Endodermal cell (in vitro differentiated cells): ENCODE results near the gene PELI1. TPM values are rescaled to one million over a fixed set of nuclear protein-coding genes. Genes with fewer than 3 reads are reported as not detected.

Source experiments
- DNase-seq: peaks from one replicate; pipeline ENCODE4 v3.0.0-alpha.2; 2017
- H3K27ac ChIP-seq: 2 replicates; pipeline ENCODE4 v1.5.1; 2013; ENCODE audit warnings: mild to moderate bottlenecking, low read depth, low read length, moderate library complexity
- H3K27me3 ChIP-seq: 2 replicates; pipeline ENCODE4 v1.6.1; 2013; ENCODE audit warnings: mild to moderate bottlenecking, low read length, moderate library complexity; ENCODE audit not compliant: insufficient read depth, control insufficient read depth, poor library complexity, severe bottlenecking
- H3K36me3 ChIP-seq: 2 replicates; pipeline ENCODE4 v1.7.0; 2013; ENCODE audit warnings: mild to moderate bottlenecking, low read length, moderate library complexity; ENCODE audit not compliant: control insufficient read depth, insufficient read depth
- H3K4me1 ChIP-seq: one replicate; pipeline ENCODE4 v1.7.0; 2013; ENCODE audit warnings: low read length; ENCODE audit not compliant: control insufficient read depth, insufficient read depth
- H3K4me3 ChIP-seq: 2 replicates; pipeline ENCODE4 v1.5.1; 2013; ENCODE audit warnings: mild to moderate bottlenecking, low read length, moderate library complexity
- H3K9ac ChIP-seq: 2 replicates; pipeline ENCODE4 v1.6.1; 2013; ENCODE audit warnings: mild to moderate bottlenecking, low read length, moderate library complexity; ENCODE audit not compliant: poor library complexity, severe bottlenecking; ENCODE audit errors: extremely low read depth
- H3K9me3 ChIP-seq: 2 replicates; pipeline ENCODE4 v1.6.1; 2013; ENCODE audit warnings: mild to moderate bottlenecking, low read length, moderate library complexity; ENCODE audit not compliant: control insufficient read depth
- H3K27ac Mint-ChIP-seq: 2 replicates; pipeline ENCODE4 v1.8.0; 2020; ENCODE audit warnings: mixed read lengths
- H3K27me3 Mint-ChIP-seq: 2 replicates; pipeline ENCODE4 v1.8.0; 2021; ENCODE audit warnings: mild to moderate bottlenecking, mixed read lengths; ENCODE audit not compliant: insufficient read depth
- H3K36me3 Mint-ChIP-seq: 2 replicates; pipeline ENCODE4 v1.8.0; 2020; ENCODE audit warnings: low read depth, mixed read lengths
- H3K4me1 Mint-ChIP-seq: 2 replicates; pipeline ENCODE4 v1.8.0; 2020; ENCODE audit warnings: mixed read lengths
- H3K4me3 Mint-ChIP-seq: 2 replicates; pipeline ENCODE4 v1.8.0; 2020; ENCODE audit warnings: mild to moderate bottlenecking, moderate library complexity, mixed read lengths
- H3K9me3 Mint-ChIP-seq: 2 replicates; pipeline ENCODE4 v1.8.0; 2020; ENCODE audit warnings: mild to moderate bottlenecking, mixed read lengths
- whole genome bisulfite sequencing, 2 experiments: methylation state at CpG; one replicate each; pipeline versions ENCODE4 v1.1.5 to v1.1.7; 2013; ENCODE audit warnings: missing lambda C conversion rate in 2 of 2, mixed read lengths in 1 of 2; ENCODE audit not compliant: insufficient coverage in 1 of 2, insufficient read length in 1 of 2; 5-methylcytosine and 5-hydroxymethylcytosine counted together
- total RNA-seq, 2 donors: library from RNA; stranded (reverse); fragmentation: NEBNext Ultra II Directional in 1 of 2; extraction: Animal tissue kit (Norgen Biotek cat#: 25700) in 1 of 2; gene quantifications; 2 replicates in 1 of 2; 3 replicates in 1 of 2; pipeline ENCODE4 v1.2.1, GENCODE V29; 2021
- TF ChIP-seq, protein P1 (sequence below): fragments of 200-600 bp; sonication (generic); conservative IDR thresholded peaks from 2 replicates; pipeline ENCODE4 v1.5.0; 2021; ENCODE audit warnings: antibody characterized with exemption, mild to moderate bottlenecking

Gene PELI1
- total RNA-seq, 2 donors from 2014 or later = 178 to 184 TPM

DNA sequence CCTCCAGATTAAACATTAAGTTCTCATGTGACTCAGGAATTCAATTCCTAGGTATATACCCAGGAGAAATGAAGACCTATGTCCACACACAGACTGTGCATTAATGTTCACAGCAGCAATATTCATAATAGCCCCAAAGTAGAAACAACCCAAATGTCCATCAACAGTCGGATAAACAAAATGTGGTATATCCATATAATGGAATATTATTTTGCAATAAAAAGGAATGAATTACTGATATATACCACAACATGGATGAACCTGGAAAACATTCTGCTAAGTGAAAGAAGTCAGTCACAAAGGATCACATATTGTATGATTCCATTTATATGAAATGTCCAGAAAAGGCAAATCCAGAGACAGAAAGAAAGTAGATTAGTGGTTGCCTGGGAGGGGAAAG, 20.5 kb downstream of the PELI1 start:
- Histone ChIP-seq H3K27ac (no peak overlapping the region), H3K4me1 (no peaks in the 10 kb centered on the region), H3K27me3 (no peaks in the 10 kb centered on the region), H3K36me3 (peaks cover 22% of the 10 kb centered on the region), H3K9ac (no peak overlapping the region), H3K4me3 (no peak overlapping the region), H3K9me3 (no peaks in the 10 kb centered on the region)
- Mint-ChIP-seq H3K4me3 (no peak overlapping the region), H3K9me3 (no peaks in the 10 kb centered on the region), H3K27me3 (no peaks in the 10 kb centered on the region), H3K27ac (no peak overlapping the region), H3K4me1 (peaks cover 20% of the 10 kb centered on the region), H3K36me3 (peaks cover 35% of the 10 kb centered on the region)
- DNase-seq = no peak
- 100% methylated on average over 1 of the region's 1 CpG; no CpG with 5 or more reads in 1 of the 2 experiments for WGBS, 2 experiments
- TF ChIP-seq, protein P1, sequence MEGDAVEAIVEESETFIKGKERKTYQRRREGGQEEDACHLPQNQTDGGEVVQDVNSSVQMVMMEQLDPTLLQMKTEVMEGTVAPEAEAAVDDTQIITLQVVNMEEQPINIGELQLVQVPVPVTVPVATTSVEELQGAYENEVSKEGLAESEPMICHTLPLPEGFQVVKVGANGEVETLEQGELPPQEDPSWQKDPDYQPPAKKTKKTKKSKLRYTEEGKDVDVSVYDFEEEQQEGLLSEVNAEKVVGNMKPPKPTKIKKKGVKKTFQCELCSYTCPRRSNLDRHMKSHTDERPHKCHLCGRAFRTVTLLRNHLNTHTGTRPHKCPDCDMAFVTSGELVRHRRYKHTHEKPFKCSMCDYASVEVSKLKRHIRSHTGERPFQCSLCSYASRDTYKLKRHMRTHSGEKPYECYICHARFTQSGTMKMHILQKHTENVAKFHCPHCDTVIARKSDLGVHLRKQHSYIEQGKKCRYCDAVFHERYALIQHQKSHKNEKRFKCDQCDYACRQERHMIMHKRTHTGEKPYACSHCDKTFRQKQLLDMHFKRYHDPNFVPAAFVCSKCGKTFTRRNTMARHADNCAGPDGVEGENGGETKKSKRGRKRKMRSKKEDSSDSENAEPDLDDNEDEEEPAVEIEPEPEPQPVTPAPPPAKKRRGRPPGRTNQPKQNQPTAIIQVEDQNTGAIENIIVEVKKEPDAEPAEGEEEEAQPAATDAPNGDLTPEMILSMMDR = no peak

DNA sequence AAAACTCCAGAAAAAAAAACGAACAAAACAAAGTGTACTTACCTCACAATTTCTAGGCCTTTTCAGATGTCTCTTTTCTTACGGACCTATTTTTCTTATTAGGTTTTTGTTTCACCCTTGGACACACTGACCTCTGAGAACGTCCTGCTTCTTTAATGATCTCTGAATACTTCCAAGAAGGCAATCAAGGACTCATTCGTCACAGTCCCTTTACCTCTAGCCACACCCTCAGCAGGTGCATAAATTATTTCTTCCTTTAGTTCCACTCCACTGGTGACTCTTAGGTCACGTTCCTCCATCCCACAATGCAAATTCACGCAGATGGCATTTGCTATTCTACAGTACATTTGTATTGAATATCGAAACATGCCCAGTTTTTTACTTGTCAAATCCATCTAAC, 21.9 kb downstream of the PELI1 start:
- no peak overlapping the region for H3K9ac ChIP-seq
- Mint-ChIP-seq H3K27me3 (no peaks in the 10 kb centered on the region), H3K4me3 (no peak overlapping the region), H3K9me3 (no peaks in the 10 kb centered on the region), H3K27ac (no peak overlapping the region), H3K36me3 (peaks cover 29% of the 10 kb centered on the region), H3K4me1 (peaks cover 14% of the 10 kb centered on the region)
- DNase-seq = no peak
- H3K27ac ChIP-seq = no peak overlapping the region
- H3K4me1 ChIP-seq = no peaks in the 10 kb centered on the region
- H3K9me3 ChIP-seq = no peaks in the 10 kb centered on the region
- TF ChIP-seq, protein P1 = no peak
- H3K36me3 ChIP-seq = peaks cover 22% of the 10 kb centered on the region
- no peaks in the 10 kb centered on the region for H3K27me3 ChIP-seq
- 80 to 91% methylated on average over 5 to 7 of the region's 7 CpGs for WGBS, 2 experiments
- no peak overlapping the region for H3K4me3 ChIP-seq

DNA sequence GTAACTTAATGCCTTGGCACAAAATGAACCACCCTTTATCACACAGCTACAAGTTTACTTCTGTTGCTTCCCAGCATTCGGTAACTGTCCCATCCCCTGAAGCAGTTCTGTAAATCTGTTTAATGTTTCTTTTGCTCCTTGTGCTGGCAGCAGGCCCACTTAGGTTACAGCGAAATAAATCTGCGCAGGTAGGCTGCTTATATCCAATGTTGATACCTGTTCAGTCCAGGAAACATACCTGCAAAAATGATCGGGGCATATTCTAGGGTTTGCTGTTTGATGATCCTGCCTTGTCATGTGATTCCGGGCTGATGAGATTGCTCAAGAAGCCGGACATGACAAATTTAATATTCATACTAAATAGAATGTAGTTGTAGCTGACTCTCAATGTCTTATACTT, 23.3 kb downstream of the PELI1 start:
- no peaks in the 10 kb centered on the region for H3K9me3 Mint-ChIP-seq
- peaks cover 20% of the 10 kb centered on the region for H3K36me3 Mint-ChIP-seq
- Histone ChIP-seq H3K36me3 (peaks cover 16% of the 10 kb centered on the region), H3K4me1 (no peaks in the 10 kb centered on the region), H3K9me3 (no peaks in the 10 kb centered on the region), H3K4me3 (no peak overlapping the region), H3K9ac (no peak overlapping the region), H3K27ac (no peak overlapping the region), H3K27me3 (no peaks in the 10 kb centered on the region)
- TF ChIP-seq, protein P1 = no peak
- no peak for DNase-seq
- H3K4me3 Mint-ChIP-seq = no peak overlapping the region
- WGBS, 2 experiments = 88 to 100% methylated on average over 2 to 6 of the region's 6 CpGs
- H3K4me1 Mint-ChIP-seq = peaks cover 27% of the 10 kb centered on the region
- H3K27me3 Mint-ChIP-seq = no peaks in the 10 kb centered on the region
- H3K27ac Mint-ChIP-seq = no peak overlapping the region
